Activated naive CD4-positive, alpha-beta T cell treated with anti-CD3 and anti-CD28 coated beads, Interleukin-2, amount 50 U/mL, for 24 hours (primary cell): ENCODE results near the gene SHC4.
"Not testable (repeated sequence)": the region's sequence is repeated elsewhere in the genome, so short reads cannot be mapped to it uniquely, and the experiment has no call there.

Experiments used
- H3K27ac Mint-ChIP-seq: one replicate; pipeline ENCODE4 v1.8.0; 2021; ENCODE audit warnings: mild to moderate bottlenecking, mixed read lengths
- H3K27me3 Mint-ChIP-seq: one replicate; pipeline ENCODE4 v1.8.0; 2021; ENCODE audit warnings: mixed read lengths
- H3K36me3 Mint-ChIP-seq: one replicate; pipeline ENCODE4 v1.8.0; 2021; ENCODE audit warnings: mixed read lengths
- H3K4me1 Mint-ChIP-seq: one replicate; pipeline ENCODE4 v1.8.0; 2021; ENCODE audit warnings: mixed read lengths
- H3K4me3 Mint-ChIP-seq: one replicate; pipeline ENCODE4 v1.8.0; 2021; ENCODE audit warnings: mild to moderate bottlenecking, mixed read lengths
- H3K9me3 Mint-ChIP-seq: one replicate; pipeline ENCODE4 v1.8.0; 2021; ENCODE audit warnings: mixed read lengths

The SHC4 gene

GRCh38 chr15:48914717-48915116 lies 49.0 kb downstream of the SHC4 start:
- Mint-ChIP-seq H3K36me3 (peaks cover 2% of the 10 kb centered on the region), H3K27me3 (peaks cover 12% of the 10 kb centered on the region), H3K27ac (no peak overlapping the region), H3K4me1 (no peaks in the 10 kb centered on the region), H3K9me3 (no peaks in the 10 kb centered on the region), H3K4me3 (no peak overlapping the region)

GRCh38 chr15:48913141-48913540 lies 50.6 kb downstream of the SHC4 start:
- Mint-ChIP-seq H3K36me3 (peaks cover 2% of the 10 kb centered on the region), H3K9me3 (no peaks in the 10 kb centered on the region), H3K27ac (no peak overlapping the region), H3K4me1 (no peaks in the 10 kb centered on the region), H3K4me3 (no peak overlapping the region), H3K27me3 (peaks cover 9% of the 10 kb centered on the region)

DNA sequence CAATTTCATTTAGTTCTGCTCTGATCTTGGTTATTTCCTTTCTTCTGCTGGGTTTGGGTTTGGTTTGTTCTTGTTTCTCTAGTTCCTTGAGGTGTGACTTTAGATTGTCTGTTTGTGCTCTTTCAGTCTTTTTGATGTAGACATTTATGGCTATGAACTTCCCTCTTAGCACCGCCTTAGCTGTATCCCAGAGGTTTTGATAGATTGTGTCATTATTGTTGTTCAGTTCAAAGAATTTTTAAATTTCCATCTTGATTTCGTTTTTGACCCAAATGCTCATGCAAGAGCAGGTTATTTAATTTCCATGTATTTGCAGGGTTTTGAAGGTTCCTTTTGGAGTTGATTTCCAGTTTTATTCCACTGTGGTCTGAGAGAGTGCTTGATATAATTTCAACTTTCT lies 53.2 kb downstream of the SHC4 start:
- H3K4me1 Mint-ChIP-seq, H3K4me3 Mint-ChIP-seq, H3K36me3 Mint-ChIP-seq, H3K27me3 Mint-ChIP-seq, H3K27ac Mint-ChIP-seq, H3K9me3 Mint-ChIP-seq: not testable (repeated sequence)

DNA sequence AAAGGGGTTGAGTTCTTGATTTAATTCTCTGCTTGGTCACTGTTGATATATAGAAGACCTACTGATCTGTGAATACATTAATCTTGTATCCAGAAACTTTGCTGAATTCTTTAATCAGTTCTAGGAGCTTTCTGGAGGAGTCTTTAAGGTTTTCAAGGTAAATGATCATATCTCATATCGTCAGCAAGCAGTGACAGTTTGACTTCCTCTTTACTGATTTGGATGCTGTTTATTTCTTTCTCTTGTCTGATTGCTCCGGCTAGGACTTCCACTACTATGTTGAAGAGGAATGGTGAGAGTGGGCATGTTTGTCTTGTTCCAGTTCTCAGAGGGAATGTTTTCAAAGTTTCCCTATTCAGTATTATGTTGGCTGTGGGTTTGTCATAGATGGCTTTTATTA lies 54.4 kb downstream of the SHC4 start:
- not testable (repeated sequence) for H3K9me3 Mint-ChIP-seq, H3K4me3 Mint-ChIP-seq, H3K36me3 Mint-ChIP-seq, H3K4me1 Mint-ChIP-seq, H3K27me3 Mint-ChIP-seq, H3K27ac Mint-ChIP-seq

DNA sequence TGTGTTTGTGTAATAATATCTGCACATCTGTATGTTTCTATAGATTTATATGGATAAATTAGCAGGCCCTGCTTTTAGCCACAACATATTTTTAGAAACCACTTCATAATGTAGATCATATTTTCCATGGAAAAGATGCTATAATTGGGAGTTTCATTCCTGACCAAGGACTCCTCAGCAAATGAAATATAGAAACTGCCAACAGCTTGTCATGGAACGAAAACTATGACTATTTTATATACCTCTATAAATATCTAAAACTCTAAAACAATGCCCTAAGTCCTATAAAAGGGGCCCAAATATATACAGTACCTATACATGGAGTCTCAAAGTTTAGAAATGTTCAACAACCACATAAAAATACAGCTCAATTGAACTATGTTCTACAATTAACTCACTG lies 57.9 kb downstream of the SHC4 start:
- H3K27ac Mint-ChIP-seq: no peak overlapping the region
- no peaks in the 10 kb centered on the region for H3K36me3 Mint-ChIP-seq
- H3K4me3 Mint-ChIP-seq: no peak overlapping the region
- H3K27me3 Mint-ChIP-seq: no peaks in the 10 kb centered on the region
- H3K4me1 Mint-ChIP-seq: no peaks in the 10 kb centered on the region
- H3K9me3 Mint-ChIP-seq: no peaks in the 10 kb centered on the region

- Mint-ChIP-seq H3K27me3 (no peaks in the 10 kb centered on the region), H3K4me3 (no peak overlapping the region), H3K9me3 (no peaks in the 10 kb centered on the region), H3K27ac (no peak overlapping the region), H3K4me1 (no peaks in the 10 kb centered on the region), H3K36me3 (no peaks in the 10 kb centered on the region)
These were observed 58.5 kb downstream of the SHC4 start for GRCh38 chr15:48905216-48905615.

- Mint-ChIP-seq H3K4me1 (no peaks in the 10 kb centered on the region), H3K9me3 (no peaks in the 10 kb centered on the region), H3K4me3 (no peak overlapping the region), H3K27me3 (no peaks in the 10 kb centered on the region), H3K36me3 (no peaks in the 10 kb centered on the region), H3K27ac (no peak overlapping the region)
These were observed 59.0 kb downstream of the SHC4 start for GRCh38 chr15:48904758-48905157.

DNA sequence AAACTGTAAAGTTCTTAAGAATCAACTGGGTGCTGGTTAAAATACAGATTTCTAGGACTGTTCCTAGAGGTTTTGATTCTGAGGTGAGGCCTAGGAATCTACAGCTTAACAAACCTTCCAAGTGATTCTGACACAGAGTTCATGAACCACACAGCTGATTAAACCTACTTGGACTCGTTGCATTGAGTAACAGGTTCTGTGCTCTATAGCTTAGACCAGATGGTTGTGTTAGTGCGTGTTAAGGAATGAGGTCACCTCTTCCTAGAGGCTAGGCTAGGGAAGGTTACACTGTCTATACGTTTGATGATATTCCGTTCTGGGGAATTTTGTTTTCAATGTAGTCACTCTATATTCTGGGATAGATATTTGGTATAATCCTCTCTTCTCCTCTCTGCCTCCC lies 63.9 kb downstream of the SHC4 start:
- no peaks in the 10 kb centered on the region for H3K4me1 Mint-ChIP-seq
- no peaks in the 10 kb centered on the region for H3K36me3 Mint-ChIP-seq
- H3K4me3 Mint-ChIP-seq: no peak overlapping the region
- H3K9me3 Mint-ChIP-seq: no peaks in the 10 kb centered on the region
- peaks cover 10% of the 10 kb centered on the region for H3K27me3 Mint-ChIP-seq
- no peak overlapping the region for H3K27ac Mint-ChIP-seq

DNA sequence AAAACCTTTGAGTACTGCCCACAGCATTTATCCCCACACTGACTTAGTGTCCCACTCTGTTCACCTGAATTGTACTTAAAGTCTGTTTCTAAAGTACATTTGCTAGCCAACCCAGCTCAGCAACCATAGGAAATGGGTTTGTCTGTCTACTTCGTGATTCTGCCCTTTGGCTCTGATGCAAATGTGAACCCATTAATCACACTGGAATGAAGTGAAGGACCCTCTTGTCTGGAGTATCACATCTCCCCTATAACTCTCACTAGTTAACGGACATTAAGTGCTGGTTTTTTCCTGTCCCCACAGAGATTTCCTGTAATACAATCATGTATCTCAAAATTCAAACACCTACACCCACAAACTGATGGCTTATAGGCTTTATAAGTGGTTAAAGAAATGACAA lies 65.3 kb downstream of the SHC4 start:
- no peaks in the 10 kb centered on the region for H3K36me3 Mint-ChIP-seq
- H3K4me3 Mint-ChIP-seq: no peak overlapping the region
- peaks cover 12% of the 10 kb centered on the region for H3K27me3 Mint-ChIP-seq
- no peak overlapping the region for H3K27ac Mint-ChIP-seq
- no peaks in the 10 kb centered on the region for H3K4me1 Mint-ChIP-seq
- no peaks in the 10 kb centered on the region for H3K9me3 Mint-ChIP-seq

DNA sequence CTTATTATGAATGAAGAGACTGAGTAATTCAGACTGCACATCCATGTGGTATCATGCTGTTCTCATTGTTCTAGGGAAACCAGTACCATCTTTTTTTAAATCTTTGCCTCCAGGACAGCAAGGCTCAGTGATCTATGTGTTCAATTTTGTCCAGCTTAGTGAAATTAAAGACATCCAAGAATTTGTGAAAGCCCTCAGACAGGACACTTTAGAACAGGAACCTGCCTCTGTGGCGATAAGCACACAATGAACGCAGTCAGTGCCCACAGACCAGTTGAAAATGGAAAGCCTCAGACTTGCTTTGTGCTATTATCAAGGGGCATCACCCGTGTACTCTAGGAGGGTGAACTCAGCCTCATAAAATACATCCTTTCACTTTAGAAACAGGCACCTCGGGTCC lies 65.7 kb downstream of the SHC4 start:
- no peaks in the 10 kb centered on the region for H3K4me1 Mint-ChIP-seq
- peaks cover 12% of the 10 kb centered on the region for H3K27me3 Mint-ChIP-seq
- H3K36me3 Mint-ChIP-seq: no peaks in the 10 kb centered on the region
- H3K4me3 Mint-ChIP-seq: no peak overlapping the region
- no peaks in the 10 kb centered on the region for H3K9me3 Mint-ChIP-seq
- no peak overlapping the region for H3K27ac Mint-ChIP-seq

DNA sequence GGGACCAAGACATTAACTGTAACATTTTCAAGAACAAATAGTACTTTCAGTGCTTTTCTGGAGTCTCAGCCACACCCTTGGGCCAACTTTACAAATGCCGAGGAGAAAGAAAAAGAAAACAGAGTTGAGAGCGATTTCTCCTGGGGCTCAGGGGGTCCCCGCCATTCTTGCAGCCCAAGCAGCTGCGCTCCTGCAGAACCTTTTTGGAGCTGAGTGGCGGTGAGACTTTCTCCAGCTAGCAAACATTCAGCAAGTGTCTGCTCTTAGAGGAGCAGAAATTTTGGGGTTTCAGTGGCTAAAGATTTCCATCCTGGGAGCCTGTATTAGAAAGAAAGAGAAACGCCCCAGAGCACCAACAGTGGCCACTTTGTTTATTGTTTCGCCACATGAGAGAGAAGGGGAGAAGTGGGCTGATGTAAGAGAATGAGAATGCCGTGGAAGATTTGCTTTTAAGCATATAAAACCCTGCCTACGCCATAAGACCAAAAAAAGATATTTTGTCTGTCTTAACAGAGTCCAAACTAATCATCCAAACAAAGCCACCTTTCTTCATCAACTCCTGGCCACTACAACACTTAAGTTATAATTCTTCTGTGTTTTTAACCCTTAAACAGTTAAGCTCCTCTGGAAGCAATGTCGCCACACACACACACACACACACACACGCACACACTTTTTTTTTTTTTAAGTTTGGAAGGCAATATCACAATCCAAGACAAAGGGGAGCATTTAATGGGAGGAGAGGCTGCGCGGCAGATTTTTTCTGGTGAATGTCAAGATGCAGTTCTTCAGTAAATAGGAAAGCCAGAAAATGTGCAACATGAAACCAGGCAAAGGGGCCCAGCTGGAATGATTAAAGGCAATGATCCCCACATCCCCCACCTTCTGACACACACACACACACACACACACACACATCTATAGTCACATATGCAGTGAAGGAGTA lies 66.6 kb downstream of the SHC4 start:
- H3K4me3 Mint-ChIP-seq: no peak overlapping the region

GRCh38 chr15:48893311-48893710 lies 70.4 kb downstream of the SHC4 start:
- no peaks in the 10 kb centered on the region for H3K9me3 Mint-ChIP-seq
- H3K4me3 Mint-ChIP-seq: no peak overlapping the region
- peaks cover 13% of the 10 kb centered on the region for H3K27me3 Mint-ChIP-seq

More for the DNA sequence above, 66.6 kb downstream of the SHC4 start:
- no peaks in the 10 kb centered on the region for H3K9me3 Mint-ChIP-seq
- H3K36me3 Mint-ChIP-seq: no peaks in the 10 kb centered on the region
- no peaks in the 10 kb centered on the region for H3K4me1 Mint-ChIP-seq
- peaks cover 12% of the 10 kb centered on the region for H3K27me3 Mint-ChIP-seq
- no peak overlapping the region for H3K27ac Mint-ChIP-seq

GRCh38 chr15:48891232-48891765 lies 72.4 kb downstream of the SHC4 start:
- Mint-ChIP-seq H3K27ac (no peak overlapping the region), H3K27me3 (peaks cover 11% of the 10 kb centered on the region), H3K4me1 (no peaks in the 10 kb centered on the region), H3K9me3 (no peaks in the 10 kb centered on the region), H3K36me3 (no peaks in the 10 kb centered on the region), H3K4me3 (no peak overlapping the region)

More at GRCh38 chr15:48893311-48893710, 70.4 kb downstream of the SHC4 start:
- H3K36me3 Mint-ChIP-seq: no peaks in the 10 kb centered on the region
- H3K27ac Mint-ChIP-seq: no peak overlapping the region
- H3K4me1 Mint-ChIP-seq: no peaks in the 10 kb centered on the region

DNA sequence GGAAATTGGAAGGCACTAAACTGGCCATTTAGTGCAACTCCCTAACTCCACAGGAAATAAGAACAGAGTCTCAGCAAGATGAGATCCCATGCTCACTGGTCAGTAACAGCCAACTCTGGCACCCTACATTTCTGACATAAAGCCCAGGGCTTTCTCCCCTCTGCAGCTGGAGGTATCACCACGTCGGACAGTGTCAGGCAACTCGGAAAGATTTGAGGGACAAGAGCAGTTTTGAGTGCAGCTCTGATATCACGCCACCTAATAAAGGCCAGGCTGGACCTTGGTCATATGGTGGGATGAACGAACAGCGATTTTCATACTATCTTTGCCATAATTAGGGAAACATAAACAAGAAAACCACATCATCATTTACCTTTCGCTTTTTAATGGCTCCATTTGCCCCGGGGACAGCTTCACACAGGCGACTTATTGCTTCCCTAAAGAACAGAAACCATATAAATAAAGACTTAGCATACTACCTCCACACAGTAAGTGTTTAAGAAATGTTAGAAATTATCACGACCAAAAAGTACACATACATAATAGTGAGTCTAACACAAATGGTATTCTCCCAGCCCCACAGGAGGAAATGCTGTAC lies 73.2 kb downstream of the SHC4 start:
- Mint-ChIP-seq H3K4me3 (no peak overlapping the region), H3K9me3 (no peaks in the 10 kb centered on the region), H3K36me3 (no peaks in the 10 kb centered on the region), H3K27me3 (peaks cover 11% of the 10 kb centered on the region), H3K27ac (no peak overlapping the region), H3K4me1 (no peaks in the 10 kb centered on the region)

DNA sequence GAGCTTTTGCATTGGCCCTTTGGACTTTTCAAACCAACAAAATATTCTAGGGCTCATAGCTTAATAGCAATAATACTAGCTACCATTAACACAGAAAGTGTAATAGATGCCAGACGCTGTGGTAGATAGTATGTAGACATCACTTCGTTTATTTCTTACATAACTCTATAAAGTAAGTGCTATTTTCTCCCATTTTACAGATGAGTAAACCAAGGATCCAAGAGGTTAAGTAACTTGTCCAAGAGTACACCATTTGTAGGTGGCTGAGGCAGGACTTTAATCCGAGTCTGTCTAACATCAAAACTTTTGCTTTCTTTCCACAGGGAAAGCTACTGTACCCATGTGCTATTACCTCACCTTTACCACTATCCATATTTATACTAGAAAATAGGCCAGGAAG lies 73.8 kb downstream of the SHC4 start:
- Mint-ChIP-seq H3K27ac (no peak overlapping the region), H3K36me3 (no peaks in the 10 kb centered on the region), H3K4me1 (no peaks in the 10 kb centered on the region), H3K9me3 (no peaks in the 10 kb centered on the region), H3K27me3 (peaks cover 12% of the 10 kb centered on the region), H3K4me3 (no peak overlapping the region)

- Mint-ChIP-seq H3K27ac (no peak overlapping the region), H3K4me3 (no peak overlapping the region), H3K9me3 (no peaks in the 10 kb centered on the region), H3K27me3 (peaks cover 11% of the 10 kb centered on the region), H3K4me1 (no peaks in the 10 kb centered on the region), H3K36me3 (no peaks in the 10 kb centered on the region)
These were observed 74.9 kb downstream of the SHC4 start for GRCh38 chr15:48888836-48889235.
